GM18870 (cell line): ENCODE data around the gene FAM131C.

Experiments used
- ATAC-seq: cut with Tn5 transposase; IDR thresholded peaks from one replicate; pipeline ENCODE4 v1.9.1; 2021; ENCODE audit warnings: moderate library complexity; ENCODE audit not compliant: unreplicated experiment

FAM131C gene, protein sequence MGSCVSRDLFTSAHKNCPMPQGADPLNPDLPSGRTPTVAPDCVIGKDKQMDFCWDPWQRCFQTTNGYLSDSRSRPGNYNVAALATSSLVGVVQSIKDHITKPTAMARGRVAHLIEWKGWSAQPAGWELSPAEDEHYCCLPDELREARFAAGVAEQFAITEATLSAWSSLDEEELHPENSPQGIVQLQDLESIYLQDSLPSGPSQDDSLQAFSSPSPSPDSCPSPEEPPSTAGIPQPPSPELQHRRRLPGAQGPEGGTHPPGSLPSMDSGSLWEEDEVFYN

DNA sequence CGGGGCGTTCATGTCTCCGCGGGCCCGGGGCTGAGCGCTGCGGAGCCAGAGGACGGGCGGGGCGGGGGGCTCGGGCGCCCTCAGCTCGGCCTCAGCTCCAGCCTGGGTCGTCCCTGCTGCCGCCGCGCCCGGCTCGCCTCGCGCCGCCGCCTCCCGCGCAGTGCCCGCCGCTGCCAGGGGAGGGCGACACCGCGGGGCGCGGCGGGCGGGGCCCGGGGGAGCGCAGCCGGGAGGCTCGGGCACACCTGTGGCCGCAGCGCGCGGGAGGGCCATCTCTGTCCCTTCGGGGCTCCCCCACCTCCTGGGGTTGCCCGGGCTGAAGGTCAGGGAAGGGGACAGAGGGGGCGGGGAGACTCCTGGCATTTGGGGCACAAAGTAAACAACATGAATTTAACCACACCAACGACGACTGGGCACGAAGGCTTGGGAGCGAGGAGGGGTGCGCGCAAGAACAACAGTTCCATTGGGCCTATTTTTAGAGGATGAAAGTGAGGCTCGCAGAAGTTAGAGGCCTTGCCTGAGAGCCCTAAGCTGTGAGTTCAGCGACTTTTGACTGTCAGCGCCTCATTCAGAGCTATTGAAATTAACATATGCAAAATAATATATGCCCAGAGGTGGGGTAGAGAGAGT lies at the start of gene FAM131C:
Gene FAM131C (minus strand): TSS at position 162 of the 630 bp plus-strand sequence. CDS start 209 bp downstream, outside the sequence.
- ATAC-seq: no peak

DNA sequence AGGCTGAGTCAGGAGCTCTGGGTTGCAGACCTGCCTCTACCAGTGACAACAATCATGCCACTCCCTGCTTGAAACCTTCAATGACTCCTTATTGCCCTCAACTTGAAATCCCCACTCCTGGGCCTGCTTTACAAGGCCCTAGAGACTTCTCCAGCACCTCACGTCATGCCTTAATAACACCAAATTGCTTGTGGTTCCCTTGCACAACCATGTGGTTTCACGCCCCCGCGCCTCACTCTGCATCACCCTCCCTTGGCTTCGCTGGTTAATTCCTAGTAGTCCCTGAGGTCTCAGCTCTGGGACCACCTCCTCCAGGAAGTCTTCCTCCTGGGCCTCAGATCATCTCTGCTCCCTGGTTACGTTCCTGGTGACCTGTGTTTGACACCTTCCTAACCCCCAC lies 49.5 kb upstream of the FAM131C start:
- no peak for ATAC-seq

DNA sequence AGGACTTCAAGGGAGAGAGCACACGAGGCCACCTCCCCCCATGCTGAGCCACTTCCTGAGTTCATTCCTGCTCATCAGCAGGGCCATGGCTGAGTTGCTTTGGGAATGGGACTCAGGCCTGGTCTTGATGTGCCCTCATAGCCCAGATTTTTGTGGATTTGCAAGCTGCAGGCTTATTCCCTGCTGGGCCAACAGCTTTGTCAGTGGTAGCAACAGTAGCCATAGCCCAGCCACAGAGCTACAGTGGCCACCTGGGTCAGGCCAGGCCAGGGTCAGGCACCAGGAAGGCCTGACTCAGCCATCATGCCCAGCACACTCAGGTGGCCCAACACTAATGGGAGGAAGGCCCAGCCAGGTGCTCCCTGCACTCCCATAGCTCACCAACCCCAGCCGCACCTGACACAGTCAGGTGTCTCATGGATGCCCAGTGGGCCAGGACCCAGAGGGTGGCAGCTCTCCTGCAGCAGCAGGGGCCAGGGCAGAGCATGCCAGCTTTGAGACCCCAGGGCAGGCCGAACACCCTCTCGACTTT lies 49.0 kb upstream of the FAM131C start:
- no peak for ATAC-seq

DNA sequence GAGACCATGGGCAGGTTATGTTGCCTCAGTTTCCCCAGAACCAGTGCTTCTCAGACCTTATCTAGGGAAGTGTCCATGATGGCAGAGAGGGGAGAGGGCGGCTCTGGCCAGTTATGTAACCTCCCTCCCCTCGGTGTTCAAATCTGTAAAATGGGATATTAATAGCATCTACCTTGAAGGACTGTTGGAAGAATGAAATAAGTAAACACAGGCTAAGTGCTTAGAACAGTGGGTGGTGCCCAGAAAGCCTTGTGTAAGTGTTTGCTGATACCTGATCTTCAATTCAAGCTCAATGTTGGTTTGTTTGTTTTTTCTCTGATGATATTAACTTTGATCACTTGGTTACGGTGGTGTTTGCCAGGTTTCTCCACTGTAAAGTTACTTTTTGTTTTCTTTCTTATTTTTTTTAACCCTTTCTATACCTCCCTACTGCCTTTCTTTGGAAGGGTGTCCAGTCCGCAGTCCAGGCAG lies 47.5 kb upstream of the FAM131C start:
- no peak for ATAC-seq

DNA sequence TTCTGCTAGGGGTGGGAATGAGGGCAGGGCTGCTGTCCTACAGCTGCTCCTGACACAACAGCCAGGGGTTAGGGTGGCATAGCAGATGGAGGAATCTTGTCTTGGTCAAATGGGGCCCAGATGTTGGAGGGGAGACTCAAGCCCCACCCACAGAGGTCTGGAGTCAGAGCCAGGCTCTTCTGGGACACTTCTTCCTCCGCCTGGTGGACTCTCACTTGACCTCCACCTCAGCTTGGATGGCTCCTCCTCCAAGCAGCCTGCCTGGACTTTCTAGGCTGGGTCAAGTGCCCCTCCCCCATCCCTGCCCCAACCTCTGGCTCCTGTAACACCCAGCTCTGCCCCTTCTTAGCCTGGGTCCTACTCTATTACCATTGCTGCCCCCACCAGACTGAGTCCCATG lies 47.0 kb upstream of the FAM131C start:
- no peak for ATAC-seq

DNA sequence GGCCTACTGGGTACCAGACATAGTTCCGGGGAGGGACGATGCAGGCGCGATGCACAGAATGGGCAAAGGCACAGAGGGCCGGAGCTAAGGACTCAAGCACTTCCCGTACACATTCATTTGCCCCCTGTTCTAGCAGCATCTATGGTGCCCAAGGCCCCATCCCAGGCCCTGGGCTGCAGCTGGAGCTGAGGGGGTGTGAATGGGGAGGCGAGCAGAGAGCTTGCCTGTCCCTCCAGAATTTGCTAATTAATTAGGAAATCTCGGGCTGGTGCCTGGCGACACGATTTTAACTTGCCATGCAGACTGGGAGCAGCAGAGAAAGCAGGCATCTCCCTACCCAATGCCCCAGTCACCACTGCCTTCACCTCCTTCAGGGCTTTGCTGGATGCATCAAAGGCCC lies 46.5 kb upstream of the FAM131C start:
- ATAC-seq: no peak

DNA sequence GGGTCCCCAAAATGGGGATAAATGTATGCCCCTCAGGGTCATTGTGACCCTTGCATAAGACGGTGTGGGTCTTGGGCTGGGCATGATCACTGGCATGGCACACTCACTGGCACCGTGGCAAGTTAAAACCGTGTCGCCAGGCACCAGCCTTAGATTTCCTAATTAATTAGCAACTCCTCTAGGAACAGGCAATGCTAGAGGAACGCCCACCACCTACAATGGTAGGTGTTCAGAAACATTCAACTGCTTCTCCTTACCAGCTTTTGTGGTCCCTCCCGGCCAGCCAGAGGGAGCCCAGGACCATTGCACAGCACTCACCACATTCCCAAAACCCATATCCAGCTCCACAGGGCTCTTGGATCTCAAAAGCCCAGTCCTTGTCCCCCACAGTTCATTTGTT lies 46.1 kb upstream of the FAM131C start:
- no peak for ATAC-seq

DNA sequence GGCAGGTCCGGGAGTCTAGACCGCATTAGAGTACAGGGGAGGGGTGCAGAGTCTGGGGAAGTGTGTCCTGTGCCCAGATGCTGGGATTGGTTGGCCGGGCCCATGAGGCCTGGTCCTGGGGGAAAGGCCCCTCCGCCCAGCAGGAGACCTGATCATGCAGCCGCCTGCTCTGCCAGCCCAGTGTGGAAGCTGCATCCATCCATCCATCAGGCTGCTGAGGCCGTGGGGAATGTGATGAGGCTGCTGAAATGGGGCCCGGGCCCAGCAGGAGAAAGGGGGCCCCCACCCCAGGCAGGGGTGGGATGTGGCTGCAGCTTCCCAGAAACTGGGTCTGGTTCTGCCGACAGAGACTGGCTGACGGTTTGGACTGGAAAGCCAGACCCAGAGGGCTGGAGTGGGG lies 45.3 kb upstream of the FAM131C start:
- no peak for ATAC-seq

DNA sequence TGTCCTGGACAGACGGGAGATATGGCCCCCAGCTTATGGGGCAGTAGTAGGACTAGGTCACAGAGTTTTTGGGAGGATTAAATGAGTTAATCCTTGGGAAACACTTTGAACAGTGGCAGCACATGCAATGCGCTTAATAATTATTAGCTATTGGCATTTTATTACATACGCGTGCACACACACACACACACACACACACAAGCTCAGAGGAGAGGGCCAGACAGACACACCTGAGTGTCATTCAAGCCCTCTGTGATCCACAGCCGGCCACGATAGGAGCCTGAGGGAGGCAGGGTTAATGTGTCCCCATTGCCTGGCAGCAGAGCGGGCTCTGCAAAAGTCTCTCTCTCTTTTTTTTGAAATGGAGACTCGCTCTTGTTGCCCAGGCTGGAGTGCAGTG lies 44.5 kb upstream of the FAM131C start:
- no peak for ATAC-seq

DNA sequence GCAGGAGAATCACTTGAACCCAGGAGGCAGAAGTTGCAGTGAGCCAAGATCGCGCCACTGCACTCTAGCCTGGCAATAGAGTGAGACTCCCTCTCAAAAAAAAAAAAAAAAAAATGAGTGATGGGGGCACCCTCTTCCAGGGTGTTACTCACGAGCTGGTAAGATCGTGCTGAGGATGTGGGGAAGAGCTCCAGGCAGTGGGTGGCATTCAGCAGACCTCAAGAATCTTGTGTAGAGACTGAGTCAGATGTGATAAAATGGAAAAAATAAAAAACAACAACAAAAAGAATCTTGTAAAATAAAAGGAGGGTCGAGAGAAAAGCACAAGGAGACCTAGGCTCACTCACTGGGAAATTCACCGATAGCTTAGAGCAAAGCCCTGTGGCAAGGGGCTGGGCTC lies 43.9 kb upstream of the FAM131C start:
- ATAC-seq: no peak

DNA sequence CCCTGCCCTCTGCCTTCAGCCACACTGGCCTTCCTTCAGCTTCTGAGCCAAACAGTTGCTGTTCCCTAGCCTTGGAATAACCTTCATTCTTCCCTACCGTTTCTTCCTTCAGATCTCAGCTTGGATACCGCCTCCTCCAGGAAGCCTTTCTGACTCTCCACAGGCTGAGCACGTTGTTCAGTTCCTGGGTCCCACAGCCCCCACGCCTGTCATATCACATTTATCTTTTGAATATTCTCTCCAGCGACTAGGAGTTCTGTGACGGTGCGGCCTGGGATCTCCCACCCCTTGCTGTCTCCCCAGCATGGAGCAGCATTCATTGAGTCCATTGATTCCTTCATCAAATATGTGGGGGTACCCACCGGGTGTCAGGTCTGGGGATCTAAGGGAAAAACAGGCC lies 43.2 kb upstream of the FAM131C start:
- ATAC-seq: no peak

DNA sequence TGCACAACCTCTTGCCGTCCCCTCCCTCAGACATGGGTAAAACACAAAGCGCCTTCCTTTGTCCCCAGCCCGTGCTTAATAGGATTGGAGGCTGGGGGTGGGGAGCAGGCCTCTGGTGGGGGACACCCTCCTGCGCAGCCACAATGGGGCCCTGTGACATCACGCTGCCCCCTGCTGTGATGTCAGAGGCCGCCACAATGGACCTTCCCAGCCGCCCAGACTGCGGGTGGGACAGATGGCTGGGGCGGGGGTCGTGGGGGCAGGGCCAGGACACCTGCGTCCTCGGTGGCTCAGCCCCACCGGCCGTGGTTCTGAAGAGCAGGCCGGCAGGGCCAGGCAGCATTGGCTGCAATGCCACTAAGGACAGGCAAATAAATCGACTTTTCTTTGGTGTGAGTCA lies 42.6 kb upstream of the FAM131C start:
- ATAC-seq: no peak

DNA sequence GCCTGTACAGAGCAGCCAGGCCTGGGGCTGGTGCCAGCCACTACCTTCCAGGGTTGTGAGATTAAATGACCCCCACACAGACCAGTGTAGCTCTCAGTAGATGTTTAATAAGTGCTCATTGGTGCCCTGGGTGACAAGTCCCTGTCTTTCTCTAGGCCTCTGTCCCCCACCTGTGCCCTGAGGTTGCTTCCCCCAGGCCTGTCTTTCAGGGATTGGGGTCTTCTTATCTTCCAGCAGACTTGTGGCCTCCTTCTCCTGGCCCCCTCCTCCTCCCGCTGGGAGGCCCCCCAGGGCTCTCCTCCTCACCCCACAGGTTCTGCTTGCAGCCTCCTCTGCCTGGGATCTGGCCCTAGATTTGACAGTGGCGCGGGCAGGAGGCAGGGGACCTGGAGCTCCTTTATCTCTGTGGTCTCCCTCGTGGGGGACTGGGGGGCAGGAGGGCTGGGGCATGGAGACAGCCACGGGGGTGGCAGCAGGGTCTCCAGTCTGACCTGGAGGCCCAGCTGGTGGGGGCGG lies 42.1 kb upstream of the FAM131C start:
- no peak for ATAC-seq

DNA sequence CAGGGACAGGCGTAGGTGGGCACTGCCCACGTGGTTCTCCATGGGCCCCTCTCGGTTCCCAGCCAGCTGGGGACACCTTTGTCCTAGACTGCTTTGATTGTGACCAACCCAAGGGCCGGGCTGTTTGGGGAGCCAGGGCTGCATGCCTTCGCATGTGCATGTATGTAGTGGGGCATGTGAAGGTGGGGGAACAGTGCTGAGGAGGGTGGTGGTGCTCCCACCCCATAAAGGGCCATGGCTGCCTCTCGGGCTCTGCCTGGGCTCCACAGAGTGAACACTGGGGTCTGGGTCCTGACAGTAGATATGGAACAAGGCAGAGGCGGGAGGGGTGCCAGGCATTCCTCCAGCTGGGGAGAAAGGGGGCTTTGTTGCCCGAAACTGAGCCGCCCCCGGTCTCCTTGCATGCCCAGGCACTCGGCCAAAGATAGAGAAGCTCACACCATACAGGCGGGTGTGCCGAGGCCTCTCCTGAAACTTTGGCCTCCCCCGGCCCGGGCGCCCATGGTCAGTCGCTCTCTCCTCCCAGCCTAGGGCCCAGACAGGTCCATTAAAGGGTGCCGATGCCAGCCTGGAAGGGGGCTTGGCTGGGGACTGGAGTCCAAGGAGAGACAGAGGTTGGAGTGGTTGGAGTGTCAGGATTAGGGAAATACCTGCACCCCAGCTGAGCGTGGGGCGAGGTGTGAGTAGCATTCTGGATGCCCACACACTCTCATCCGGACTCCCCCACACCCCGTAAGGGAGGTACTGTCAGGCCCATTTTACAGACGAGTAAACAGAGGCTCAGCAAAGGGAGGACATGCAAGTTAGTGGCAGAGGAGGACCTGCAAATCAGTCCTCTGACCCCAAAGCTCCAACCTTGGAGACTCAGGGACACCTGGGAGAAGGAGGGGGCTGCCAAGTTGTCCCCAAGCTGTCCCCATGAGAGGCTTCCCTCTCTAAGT lies 41.3 kb upstream of the FAM131C start:
- no peak for ATAC-seq

DNA sequence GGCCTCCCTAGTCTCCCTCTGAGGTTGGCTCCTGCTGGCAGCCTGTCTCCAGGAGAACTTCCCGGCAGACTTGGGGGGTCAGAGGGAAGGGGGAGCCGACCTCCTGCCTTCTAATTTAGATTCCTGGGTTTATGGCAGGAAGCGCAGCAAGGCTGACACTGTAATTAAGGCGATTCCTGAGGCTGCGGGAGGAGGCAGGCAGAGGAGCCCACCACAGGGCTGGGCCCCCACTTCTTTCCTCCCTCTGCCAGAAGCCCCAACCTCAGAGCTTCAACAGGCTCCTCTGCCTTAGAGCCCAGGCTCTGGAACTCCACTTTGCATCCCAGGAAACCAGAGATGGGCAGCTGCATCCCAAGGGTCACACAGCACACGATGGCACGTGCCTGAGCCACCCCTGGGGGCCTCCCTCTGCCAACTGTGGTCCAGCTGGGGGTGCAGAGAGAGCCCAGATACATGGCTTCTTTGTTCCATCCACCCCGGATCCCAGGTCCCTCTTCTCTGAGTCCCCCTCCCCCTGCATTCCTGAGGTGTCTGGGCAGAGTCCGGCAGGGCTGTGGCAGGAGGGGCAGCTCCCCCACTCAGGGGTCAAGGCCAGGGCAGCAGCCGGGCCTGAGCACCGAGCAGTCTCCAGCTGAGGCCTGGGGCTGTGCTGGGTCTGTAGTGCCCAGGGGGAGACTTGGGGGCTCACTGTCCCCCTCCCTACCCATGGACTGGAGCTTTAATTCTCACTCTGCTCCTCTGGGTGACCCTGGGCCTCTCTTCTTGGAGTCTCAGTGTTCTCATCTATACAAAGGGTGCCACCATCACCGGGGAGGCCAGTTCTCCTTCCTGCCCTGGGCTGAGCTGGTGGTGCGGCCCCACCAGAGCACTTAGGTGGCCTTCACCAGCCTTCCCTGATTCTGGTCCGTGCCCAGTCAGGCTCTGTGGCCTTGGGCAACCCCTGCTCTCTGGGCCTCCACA lies 39.4 kb upstream of the FAM131C start:
- ATAC-seq: no peak

DNA sequence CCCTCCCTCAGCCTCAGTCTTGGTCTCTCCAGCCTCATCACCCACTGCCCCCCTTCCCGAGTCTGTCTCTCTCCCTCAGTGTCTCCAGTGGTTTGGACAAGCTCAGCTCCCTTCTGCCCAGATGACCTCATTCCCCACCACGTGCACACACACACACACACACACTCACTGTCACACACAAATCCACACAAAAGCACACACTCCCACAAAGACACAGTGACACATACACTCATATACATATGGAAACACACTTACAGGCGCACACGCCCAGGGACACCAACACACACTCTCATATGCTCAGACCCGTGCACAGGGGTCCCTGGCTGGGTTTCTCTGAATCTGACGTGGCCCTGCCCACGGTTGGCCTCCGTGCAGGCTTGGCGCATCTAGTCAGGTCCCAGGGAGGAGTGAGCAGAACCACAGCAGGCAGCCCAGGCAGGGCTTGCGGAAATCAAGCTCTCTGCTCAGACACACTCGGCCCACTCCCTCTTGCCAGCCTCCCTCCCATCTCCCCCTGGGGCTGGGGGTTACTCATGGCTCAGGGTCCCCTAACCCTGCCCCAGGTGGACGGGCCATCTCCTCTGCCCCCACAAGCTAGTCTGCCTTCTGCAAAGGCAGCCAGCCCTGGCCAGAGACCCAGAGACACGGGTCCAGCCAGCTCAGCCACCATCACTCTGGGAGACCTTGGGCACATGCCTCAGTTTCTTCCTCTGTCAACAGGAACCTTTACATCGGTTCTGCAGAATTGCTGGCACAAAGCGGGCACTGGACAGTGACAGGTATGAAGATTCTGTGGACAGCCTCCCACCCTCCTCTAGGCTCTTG lies 38.5 kb upstream of the FAM131C start:
- no peak for ATAC-seq

DNA sequence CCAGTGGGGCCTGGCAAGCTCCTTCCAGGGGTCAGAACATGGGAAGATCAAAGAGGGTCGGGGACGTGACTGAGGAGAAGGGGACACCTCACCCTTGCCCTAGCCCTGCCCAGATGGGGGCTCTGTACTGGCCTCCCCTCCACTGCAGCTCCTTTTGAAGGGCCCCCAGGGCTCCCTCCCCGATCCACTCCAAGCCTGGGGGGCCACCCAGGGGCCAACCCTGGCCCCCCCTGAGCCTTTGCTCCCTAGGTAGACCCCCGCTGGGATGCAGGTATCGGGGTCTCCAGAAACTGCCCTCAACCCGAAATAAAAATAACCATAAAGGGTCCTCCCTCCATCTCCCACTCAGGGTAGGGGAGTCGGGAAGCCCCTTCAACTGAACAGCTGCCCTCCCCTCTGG lies 37.4 kb upstream of the FAM131C start:
- no peak for ATAC-seq

DNA sequence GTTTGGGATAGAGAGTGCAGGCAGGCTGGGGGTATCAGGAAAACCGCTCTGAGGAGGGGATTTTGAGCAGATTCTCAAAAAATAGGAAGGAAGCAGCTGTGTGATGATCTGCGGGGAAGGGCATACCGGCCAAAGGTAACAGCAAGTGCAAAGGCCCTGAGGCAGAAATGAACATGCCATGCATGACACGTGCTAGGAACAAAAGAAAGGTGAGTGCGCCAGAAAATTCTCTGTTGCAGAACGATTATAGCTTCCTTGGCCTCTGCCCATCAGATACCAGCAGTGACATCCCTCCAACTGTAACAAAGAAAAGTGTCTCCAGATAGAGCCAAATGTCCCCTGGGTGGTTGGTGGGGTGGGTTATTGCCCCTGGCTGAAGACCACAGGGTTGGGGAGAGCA lies 37.0 kb upstream of the FAM131C start:
- no peak for ATAC-seq

DNA sequence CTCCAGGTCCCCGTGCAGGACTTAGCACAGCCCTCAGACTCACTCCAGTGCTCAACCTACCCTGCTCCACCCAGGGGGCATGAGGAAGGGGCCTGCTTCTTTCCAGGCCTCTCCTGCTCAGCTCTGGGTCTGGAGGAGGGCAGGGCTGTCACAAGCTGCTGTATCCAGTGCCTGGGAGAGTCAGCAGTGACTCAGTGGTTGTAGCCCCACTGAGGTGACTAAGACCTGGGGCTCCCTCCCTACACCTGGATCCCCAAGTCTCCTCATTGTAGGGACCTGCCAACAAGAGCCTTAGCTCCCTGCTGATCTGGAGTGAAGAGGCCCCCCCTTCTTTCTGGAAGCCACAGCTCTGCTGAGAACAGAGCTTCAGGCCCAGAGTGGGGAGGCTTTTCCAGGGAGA lies 36.1 kb upstream of the FAM131C start:
- ATAC-seq: no peak
